HG03460 (cell line): ENCODE data around the gene FGD2.
"Not testable (repeated sequence)": the region's sequence is repeated elsewhere in the genome, so short reads cannot be mapped to it uniquely, and the experiment has no call there.

Source experiments
- ATAC-seq: cut with Tn5 transposase; IDR thresholded peaks from one replicate; pipeline ENCODE4 v1.9.1; 2021; ENCODE audit not compliant: unreplicated experiment

The FGD2 gene

GRCh38 chr6:36989264-36989663 is 16.2 kb upstream of the FGD2 start:
- ATAC-seq = no peak

DNA sequence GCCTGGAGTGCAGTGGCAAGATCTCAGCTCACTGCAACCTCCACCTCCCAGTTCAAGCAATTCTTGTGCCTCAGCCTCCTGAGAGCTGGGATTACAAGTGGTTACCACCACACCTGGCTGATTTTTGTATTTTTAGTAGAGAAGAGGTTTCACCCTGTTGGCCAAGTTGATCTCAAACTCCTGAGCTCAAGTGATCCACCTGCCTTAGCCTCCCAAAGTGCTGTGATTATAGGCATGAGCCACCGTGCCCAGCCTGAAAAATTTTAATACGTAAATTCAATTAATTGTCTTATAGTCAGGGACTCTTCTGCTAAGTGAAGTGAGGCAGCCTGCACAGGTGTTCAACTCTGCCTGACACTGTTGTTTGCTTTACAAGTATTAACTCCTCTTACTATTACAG is 15.1 kb upstream of the FGD2 start:
- not testable (repeated sequence) for ATAC-seq

- ATAC-seq = no peak
Observed at GRCh38 chr6:36997811-36998722, 7.4 kb upstream of the FGD2 start.

- ATAC-seq = no peak
Observed at GRCh38 chr6:36998723-36999038, 6.8 kb upstream of the FGD2 start.

DNA sequence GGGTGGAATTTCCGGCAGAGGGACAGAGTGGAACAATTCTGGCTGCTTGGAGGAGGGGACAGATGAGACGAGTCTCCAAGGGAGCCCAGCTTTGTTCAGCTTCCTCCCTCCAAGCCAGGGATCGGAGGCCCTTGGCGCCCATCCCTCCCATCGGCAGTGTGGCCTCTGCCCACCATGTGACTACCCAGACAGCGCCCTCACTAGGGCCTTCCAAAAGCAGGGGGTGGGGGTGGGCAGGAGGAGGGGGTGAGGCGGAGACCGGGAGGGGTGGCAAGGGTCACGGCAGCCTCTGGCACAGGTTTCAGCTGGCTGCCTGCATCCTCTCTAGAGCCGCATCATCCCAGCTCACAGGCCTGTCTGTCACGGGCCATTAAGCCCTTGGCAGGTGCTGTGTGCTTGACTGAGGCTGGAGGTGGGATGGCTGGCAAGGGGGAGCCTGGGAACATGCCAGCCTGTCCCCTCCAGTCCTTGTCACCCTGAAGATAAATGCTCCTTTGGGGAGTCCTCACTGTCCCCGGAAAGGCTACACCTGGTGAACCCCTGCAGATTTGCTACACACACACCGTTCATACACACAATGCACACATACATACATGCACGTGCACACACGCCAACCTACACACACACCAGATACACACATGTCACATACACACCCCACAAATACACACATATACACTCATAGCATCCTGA is 6.2 kb upstream of the FGD2 start:
- ATAC-seq = no peak

DNA sequence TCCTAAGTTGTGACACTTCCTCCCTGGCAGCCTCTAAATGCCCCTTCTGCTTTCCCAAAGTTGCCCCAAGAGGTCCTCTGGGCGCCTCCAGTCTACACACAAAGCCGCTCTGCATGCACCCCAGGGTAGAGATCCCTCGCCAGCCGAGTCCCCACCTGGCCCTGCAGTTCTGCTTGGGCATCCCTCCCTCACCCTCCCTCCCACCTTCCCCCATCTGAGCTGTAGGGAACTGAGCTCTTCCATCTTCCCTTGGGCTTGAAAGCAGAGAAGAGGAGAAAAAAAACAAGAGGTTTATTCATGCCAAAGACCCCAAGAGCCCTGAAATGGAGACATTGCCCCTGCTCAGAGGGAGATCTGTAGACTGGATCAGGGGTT is 5.7 kb upstream of the FGD2 start:
- ATAC-seq = no peak

- ATAC-seq = peak; percentile 34
Observed at GRCh38 chr6:37004044-37004980, 1.1 kb upstream of the FGD2 start.

DNA sequence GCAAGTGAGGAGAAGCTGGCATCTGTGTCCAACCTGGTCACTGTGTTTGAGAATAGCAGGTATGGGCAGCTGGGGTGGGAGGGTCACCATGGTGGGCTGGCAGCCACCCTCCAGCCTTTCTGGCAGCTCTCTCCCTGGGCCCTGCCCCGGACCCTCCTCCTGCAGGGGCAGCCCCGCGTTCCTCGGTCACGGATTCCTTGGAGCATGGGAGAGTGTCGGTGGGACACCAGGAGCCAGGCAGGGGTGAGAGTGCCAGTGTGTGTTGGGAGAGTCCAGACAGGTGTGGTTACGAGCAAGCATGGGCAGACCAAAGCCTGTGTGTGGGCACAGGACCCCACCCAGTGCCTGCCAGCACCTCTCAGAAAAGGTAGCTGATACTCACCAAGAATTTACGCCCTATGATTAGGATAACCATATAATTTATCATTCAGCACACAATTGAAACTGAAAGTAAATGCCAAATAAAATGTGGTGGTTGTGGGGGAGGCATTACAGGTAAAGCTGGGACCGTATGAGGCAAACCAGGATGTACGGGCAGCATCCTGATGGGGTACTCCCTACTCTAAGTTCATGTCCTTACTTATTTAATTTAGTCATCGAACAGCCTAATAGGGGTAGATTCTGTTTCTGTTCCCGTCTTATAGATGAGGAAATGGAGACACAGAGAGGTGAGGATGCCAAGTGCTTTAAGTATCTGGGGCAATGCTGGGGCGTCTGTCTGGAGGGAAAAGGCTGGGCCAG is 542 bp downstream of the FGD2 start:
- ATAC-seq = no peak

DNA sequence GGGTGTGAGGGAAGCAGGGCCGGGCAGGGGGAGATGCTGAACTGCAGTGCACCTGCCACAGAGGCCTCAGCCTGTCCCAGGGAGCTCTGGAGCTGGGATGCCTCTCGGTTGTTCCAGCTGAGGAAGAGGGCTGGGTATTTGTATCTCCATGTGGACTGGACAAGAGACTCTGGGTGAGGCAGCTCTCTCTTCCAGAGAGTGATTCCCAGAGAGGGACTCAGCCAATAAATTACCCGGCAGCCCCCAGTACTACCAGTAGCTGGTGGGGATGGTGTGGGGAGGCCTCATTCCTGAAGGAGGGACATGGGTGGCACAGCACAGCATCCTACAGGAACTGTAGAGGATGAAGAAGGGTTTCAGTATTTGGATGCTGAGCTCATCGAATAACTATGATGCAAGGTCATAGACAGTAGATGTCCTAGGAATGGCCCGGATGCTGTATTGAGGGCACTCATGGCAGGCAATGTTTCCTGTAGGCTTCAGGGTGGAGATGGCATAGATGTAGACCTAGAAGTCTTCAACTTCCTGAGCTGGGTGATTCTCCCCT is 1.4 kb downstream of the FGD2 start:
- ATAC-seq = no peak

DNA sequence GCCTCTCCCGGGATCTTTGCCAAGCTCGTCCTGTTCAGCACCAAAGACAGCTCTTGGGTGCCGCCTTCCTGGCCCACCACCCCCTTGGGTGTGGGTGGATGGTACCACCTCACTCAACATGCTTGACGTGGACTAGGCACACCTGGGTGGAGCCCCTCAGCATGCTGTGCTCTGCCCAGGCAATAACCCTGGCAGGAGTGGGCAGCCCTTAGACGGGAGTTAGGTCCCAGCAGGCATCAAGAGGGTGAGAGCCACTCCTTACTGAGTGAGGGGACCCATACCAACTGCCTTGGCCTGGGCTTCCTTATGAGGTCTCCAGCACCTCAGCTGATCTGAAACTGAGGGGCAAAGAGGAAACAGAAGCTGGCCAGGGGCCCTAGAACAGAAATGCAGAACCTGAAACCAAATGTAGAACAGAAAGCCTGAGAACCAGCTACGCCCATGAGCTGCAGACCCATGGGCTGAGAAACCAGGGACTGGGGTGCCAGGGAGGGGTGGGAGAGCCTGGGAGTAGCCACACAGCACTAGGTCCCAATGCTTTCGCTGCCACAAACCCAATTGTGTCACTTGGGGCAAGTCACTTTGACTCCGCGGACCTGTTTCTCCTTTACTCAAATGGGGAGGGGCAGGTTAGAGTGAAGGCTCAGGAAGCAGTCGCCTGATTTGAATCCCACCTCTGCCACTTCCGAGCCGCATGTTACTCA is 2.0 kb downstream of the FGD2 start:
- no peak for ATAC-seq

GRCh38 chr6:37008484-37009465 is 3.3 kb downstream of the FGD2 start:
- ATAC-seq = no peak

- no peak for ATAC-seq
Observed at GRCh38 chr6:37010402-37010892, 5.0 kb downstream of the FGD2 start.

GRCh38 chr6:37011656-37012378 is 6.4 kb downstream of the FGD2 start:
- ATAC-seq = no peak

GRCh38 chr6:37013516-37014491 is 8.3 kb downstream of the FGD2 start:
- ATAC-seq = no peak

GRCh38 chr6:37014667-37015066 is 9.2 kb downstream of the FGD2 start:
- ATAC-seq = no peak

- ATAC-seq = no peak
Observed at GRCh38 chr6:37015532-37015931, 10.1 kb downstream of the FGD2 start.

DNA sequence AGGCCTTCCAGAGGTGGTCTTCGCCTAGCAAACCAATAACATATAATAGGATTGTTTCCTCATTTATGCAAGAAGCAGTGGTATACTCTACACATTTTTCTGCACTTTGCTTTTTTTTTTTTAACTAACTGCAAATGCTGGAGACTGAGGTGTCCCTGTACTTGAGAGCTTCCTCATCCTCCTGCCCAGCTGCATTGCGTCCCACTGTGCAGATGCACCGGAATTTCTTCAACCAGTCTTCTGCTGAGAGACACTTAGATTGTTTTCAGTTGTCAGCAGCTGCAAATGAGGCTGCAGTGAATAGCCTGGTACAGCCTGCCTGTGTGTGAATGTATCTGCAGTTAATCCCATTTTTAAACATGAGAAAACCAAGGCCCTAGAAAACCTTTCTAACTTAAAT is 11.5 kb downstream of the FGD2 start:
- ATAC-seq = no peak
